Breast epithelium (tissue), 3 donors: Measurements from ENCODE around the gene BDKRB2.
A peak's percentile ranks its signal among the peaks of the same experiment; 100 is the strongest.

Experiments
- POLR2A ChIP-seq: fragments of 450-650 bp; IDR thresholded peaks from one replicate; pipeline ENCODE4 v1.6.1; 2016; ENCODE audit warnings: antibody characterized with exemption, mild to moderate bottlenecking, moderate library complexity
- POLR2AphosphoS5 ChIP-seq, 3 donors: sonication (generic); formaldehyde crosslinking; IDR thresholded peaks; one replicate each; pipeline ENCODE4 v1.6.1; 2017; ENCODE audit warnings: antibody characterized with exemption in 3 of 3
- TF ChIP-seq, protein P1 (sequence below), 3 donors: fragments of 450-650 bp; IDR thresholded peaks; one replicate each; pipeline ENCODE4 v1.5.1; 2016 to 2017; ENCODE audit warnings: antibody characterized with exemption in 3 of 3, mild to moderate bottlenecking in 3 of 3, moderate library complexity in 3 of 3

DNA sequence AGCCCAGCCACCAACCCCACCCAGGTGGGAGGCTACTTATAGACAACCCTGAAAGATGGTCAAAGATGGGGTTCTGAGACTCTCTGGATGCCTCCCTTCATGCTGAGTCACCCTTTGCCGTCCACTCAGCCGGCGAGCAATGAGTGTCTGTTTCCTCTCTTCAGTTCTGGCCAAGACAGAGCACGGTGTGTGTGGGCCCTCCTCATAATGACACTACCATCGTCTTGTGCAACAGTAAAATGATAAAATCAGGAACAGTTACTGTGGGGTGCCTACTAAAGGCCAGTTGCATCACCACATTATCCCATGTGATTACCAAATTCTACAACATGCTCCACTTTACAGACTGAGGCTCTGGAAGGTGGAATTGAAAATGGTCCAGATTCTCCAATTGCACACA lies 44.4 kb downstream of the BDKRB2 start:
- TF ChIP-seq POLR2AphosphoS5 (IDR thresholded peaks at IDR 0.05) (peak in 1 of 3 donors; percentile 51), POLR2A (no peak)
- TF ChIP-seq, protein P1, sequence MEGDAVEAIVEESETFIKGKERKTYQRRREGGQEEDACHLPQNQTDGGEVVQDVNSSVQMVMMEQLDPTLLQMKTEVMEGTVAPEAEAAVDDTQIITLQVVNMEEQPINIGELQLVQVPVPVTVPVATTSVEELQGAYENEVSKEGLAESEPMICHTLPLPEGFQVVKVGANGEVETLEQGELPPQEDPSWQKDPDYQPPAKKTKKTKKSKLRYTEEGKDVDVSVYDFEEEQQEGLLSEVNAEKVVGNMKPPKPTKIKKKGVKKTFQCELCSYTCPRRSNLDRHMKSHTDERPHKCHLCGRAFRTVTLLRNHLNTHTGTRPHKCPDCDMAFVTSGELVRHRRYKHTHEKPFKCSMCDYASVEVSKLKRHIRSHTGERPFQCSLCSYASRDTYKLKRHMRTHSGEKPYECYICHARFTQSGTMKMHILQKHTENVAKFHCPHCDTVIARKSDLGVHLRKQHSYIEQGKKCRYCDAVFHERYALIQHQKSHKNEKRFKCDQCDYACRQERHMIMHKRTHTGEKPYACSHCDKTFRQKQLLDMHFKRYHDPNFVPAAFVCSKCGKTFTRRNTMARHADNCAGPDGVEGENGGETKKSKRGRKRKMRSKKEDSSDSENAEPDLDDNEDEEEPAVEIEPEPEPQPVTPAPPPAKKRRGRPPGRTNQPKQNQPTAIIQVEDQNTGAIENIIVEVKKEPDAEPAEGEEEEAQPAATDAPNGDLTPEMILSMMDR (IDR thresholded peaks at IDR 0.05): no peak
